NCI-H2171 (cell line): ENCODE measurements around the gene PPP1R12B.
"Not testable (repeated sequence)": the region's sequence is repeated elsewhere in the genome, so short reads cannot be mapped to it uniquely, and the experiment has no call there.

ENCODE experiments used
- DNase-seq: peaks from one replicate; lab custom pipeline; 2025; lab: John Stamatoyannopoulos, UW

Gene PPP1R12B

GRCh38 chr1:202483362-202483761 is 134.9 kb downstream of the PPP1R12B start:
- not testable (repeated sequence) for DNase-seq

- DNase-seq, result not testable (repeated sequence)
Measured at GRCh38 chr1:202484032-202484431, 135.5 kb downstream of the PPP1R12B start.

GRCh38 chr1:202484820-202485219 is 136.3 kb downstream of the PPP1R12B start:
- DNase-seq, result not testable (repeated sequence)

GRCh38 chr1:202488178-202488649 is 139.7 kb downstream of the PPP1R12B start:
- DNase-seq, result not testable (repeated sequence)

GRCh38 chr1:202489101-202489500 is 140.6 kb downstream of the PPP1R12B start:
- not testable (repeated sequence) for DNase-seq

- DNase-seq, result not testable (repeated sequence)
Measured at GRCh38 chr1:202493112-202493511, 144.6 kb downstream of the PPP1R12B start.

- no peak for DNase-seq
Measured at GRCh38 chr1:202498542-202498941, 150.0 kb downstream of the PPP1R12B start.

- DNase-seq, result not testable (repeated sequence)
Measured at GRCh38 chr1:202499997-202500396, 151.5 kb downstream of the PPP1R12B start.

GRCh38 chr1:202501281-202501680 is 152.8 kb downstream of the PPP1R12B start:
- DNase-seq, result peak; percentile 4

GRCh38 chr1:202505356-202505755 is 156.9 kb downstream of the PPP1R12B start:
- DNase-seq, result no peak

GRCh38 chr1:202505880-202506575 is 157.5 kb downstream of the PPP1R12B start:
- not testable (repeated sequence) for DNase-seq

GRCh38 chr1:202508863-202509262 is 160.4 kb downstream of the PPP1R12B start:
- not testable (repeated sequence) for DNase-seq

GRCh38 chr1:202513875-202514274 is 165.4 kb downstream of the PPP1R12B start:
- DNase-seq, result not testable (repeated sequence)

- DNase-seq, result no peak
Measured at GRCh38 chr1:202516434-202516877, 168.0 kb downstream of the PPP1R12B start.

- not testable (repeated sequence) for DNase-seq
Measured at GRCh38 chr1:202517146-202517545, 168.6 kb downstream of the PPP1R12B start.

GRCh38 chr1:202518180-202518579 is 169.7 kb downstream of the PPP1R12B start:
- DNase-seq, result not testable (repeated sequence)

GRCh38 chr1:202518905-202519304 is 170.4 kb downstream of the PPP1R12B start:
- DNase-seq, result not testable (repeated sequence)

- DNase-seq, result not testable (repeated sequence)
Measured at GRCh38 chr1:202520129-202520856, 171.8 kb downstream of the PPP1R12B start.

GRCh38 chr1:202520857-202521216 is 172.3 kb downstream of the PPP1R12B start:
- not testable (repeated sequence) for DNase-seq

GRCh38 chr1:202521484-202521883 is 173.0 kb downstream of the PPP1R12B start:
- DNase-seq, result not testable (repeated sequence)

- no peak for DNase-seq
Measured at GRCh38 chr1:202521886-202522285, 173.4 kb downstream of the PPP1R12B start.

- not testable (repeated sequence) for DNase-seq
Measured at GRCh38 chr1:202526056-202526455, 177.6 kb downstream of the PPP1R12B start.
